ENCODE data around the gene SEMA4D.

GRCh38 chr9:89361816-89362646, 135.9 kb downstream of the SEMA4D start:
- TF ChIP-seq POLR2A (IDR thresholded peaks at IDR 0.05; ENCODE audit: low read length): no peak
- no peak for TF ChIP-seq GATA1 (IDR thresholded peaks at IDR 0.05; ENCODE audit: low read depth, low read length)

Data from erythroblast (primary cell).